ENCODE measurements around the gene RGS10.
A peak's percentile ranks its signal among the peaks of the same experiment; 100 is the strongest.

The RGS10 gene

GRCh38 chr10:119518936-119519335, 23.6 kb downstream of the RGS10 start:
- ChIA-PET POLR2A (ENCODE audit: low non-redundant PET) (no interaction called here), CTCF (interaction anchor here (0.6 to 0.7 kb wide), 2 partner anchors 38 to 867 kb away, joined by 5 to 6 read pairs; no protein-coding TSS in a partner anchor)
- no peak for DNase-seq (ENCODE audit: low spot score)
- no peak for TF ChIP-seq CTCF (conservative IDR thresholded peaks at IDR 0.05; ENCODE audit: low read depth)
- no peak overlapping the region for H3K27ac ChIP-seq

GRCh38 chr10:119518176-119518575, 24.3 kb downstream of the RGS10 start:
- POLR2A ChIA-PET (ENCODE audit: low non-redundant PET) = no interaction called here
- DNase-seq (ENCODE audit: low spot score) = no peak
- CTCF ChIA-PET = interaction anchor here (0.6 kb wide), 1 partner anchor 25 kb away, joined by 3 read pairs; no protein-coding TSS in a partner anchor
- 0 out of 2 replicates have a peak overlapping the region, but pooled peaks have one; percentile 9 for H3K27ac ChIP-seq
- no peak for TF ChIP-seq CTCF (conservative IDR thresholded peaks at IDR 0.05; ENCODE audit: low read depth)

GRCh38 chr10:119517235-119518141, 25.0 kb downstream of the RGS10 start:
- no peak for TF ChIP-seq CTCF (conservative IDR thresholded peaks at IDR 0.05; ENCODE audit: low read depth)
- CTCF ChIA-PET = interaction anchor here (0.6 kb wide), 2 partner anchors 13 to 24 kb away, joined by 3 to 5 read pairs; no protein-coding TSS in a partner anchor
- no peak for DNase-seq (ENCODE audit: low spot score)
- peak overlapping the region; percentile 9; the same call in 1 of the 2 replicates for H3K27ac ChIP-seq
- POLR2A ChIA-PET (ENCODE audit: low non-redundant PET) = interaction anchor here (0.7 kb wide), 1 partner anchor 497 kb away, joined by 3 read pairs; no protein-coding TSS in a partner anchor

GRCh38 chr10:119516381-119517234, 25.9 kb downstream of the RGS10 start:
- H3K27ac ChIP-seq = peak overlapping the region; percentile 9; the same call in 1 of the 2 replicates
- no peak for DNase-seq (ENCODE audit: low spot score)
- CTCF ChIA-PET = interaction anchor here (0.6 kb wide), 1 partner anchor 14 kb away, joined by 5 read pairs; no protein-coding TSS in a partner anchor
- POLR2A ChIA-PET (ENCODE audit: low non-redundant PET) = no interaction called here
- TF ChIP-seq CTCF (conservative IDR thresholded peaks at IDR 0.05; ENCODE audit: low read depth) = no peak

- peak overlapping the region; percentile 5; the same call in 1 of the 2 replicates for H3K27ac ChIP-seq
- POLR2A ChIA-PET (ENCODE audit: low non-redundant PET) = no interaction called here
- CTCF ChIA-PET = no interaction called here
- TF ChIP-seq CTCF (conservative IDR thresholded peaks at IDR 0.05; ENCODE audit: low read depth) = no peak
- DNase-seq (ENCODE audit: low spot score) = no peak
Observed at GRCh38 chr10:119515511-119516045, 26.9 kb downstream of the RGS10 start.

GRCh38 chr10:119514819-119515218, 27.7 kb downstream of the RGS10 start:
- H3K27ac ChIP-seq = no peak overlapping the region
- no peak for DNase-seq (ENCODE audit: low spot score)
- CTCF ChIA-PET = no interaction called here
- POLR2A ChIA-PET (ENCODE audit: low non-redundant PET) = no interaction called here
- no peak for TF ChIP-seq CTCF (conservative IDR thresholded peaks at IDR 0.05; ENCODE audit: low read depth)

Measured in RWPE1 (cell line).